B cell (primary cell): ENCODE results near the gene RNASE12. TPM values are rescaled to one million over a fixed set of nuclear protein-coding genes. Genes with fewer than 3 reads are reported as not detected.

Experiments used
- ATAC-seq: fragments of 200-7000 bp; cut with Tn5 transposase; one replicate; pipeline ENCODE4 v1.10.0; 2021; ENCODE audit warnings: low read depth, mild to moderate bottlenecking, moderate number of reproducible peaks, moderate library complexity
- CTCF ChIA-PET: fragments of 350-600 bp; sonication (Branson Sonifier 250); formaldehyde crosslinking; loops from one replicate; lab custom pipeline; 2021; ENCODE audit warnings: antibody characterized with exemption, inconsistent platforms; lab: Charles Lee
- POLR2A ChIA-PET: fragments of 350-600 bp; sonication (Branson Sonifier 250); formaldehyde crosslinking; loops from one replicate; lab custom pipeline; 2021; ENCODE audit warnings: antibody characterized with exemption; lab: Charles Lee
- DNase-seq: peaks from one replicate; pipeline ENCODE4 v3.0.0; 2013
- H2AFZ ChIP-seq: 2 replicates; pipeline ENCODE4 v1.6.1; 2012; ENCODE audit warnings: mild to moderate bottlenecking, low read depth, low read length; ENCODE audit not compliant: insufficient read depth, poor library complexity, severe bottlenecking
- H3K27ac ChIP-seq, 2 donors: 1 replicate in 1 of 2; 2 replicates in 1 of 2; pipeline ENCODE4 v1.5.1; 2012 to 2013; ENCODE audit warnings: low read length in 2 of 2, mild to moderate bottlenecking in 2 of 2, moderate library complexity in 1 of 2
- H3K27me3 ChIP-seq, 4 experiments: fragments of 200-600 bp in 1 of 4; sonication (generic) in 1 of 4; replicated peaks in 1 of 4; 1 replicate in 2 of 4; 2 replicates in 2 of 4; pipeline versions ENCODE4 v1.6.1 to v1.7.0; 2013 to 2016; ENCODE audit warnings: low read length in 3 of 4, mild to moderate bottlenecking in 2 of 4, mixed read lengths in 1 of 4, moderate library complexity in 1 of 4; ENCODE audit not compliant: insufficient read depth in 4 of 4, control insufficient read depth in 3 of 4; ENCODE audit errors: control extremely low read depth in 1 of 4
- H3K36me3 ChIP-seq, 2 experiments: replicated peaks in 1 of 2; 1 replicate in 1 of 2; 2 replicates in 1 of 2; pipeline versions ENCODE4 v1.6.1 to v1.7.1; 2013; ENCODE audit warnings: low read length in 1 of 2; ENCODE audit not compliant: insufficient read depth in 2 of 2, control insufficient read depth in 1 of 2; ENCODE audit errors: control extremely low read depth in 1 of 2, extremely low read depth in 1 of 2
- H3K4me1 ChIP-seq, 2 donors: fragments of 200-600 bp in 1 of 2; sonication (generic) in 1 of 2; 1 replicate in 1 of 2; 2 replicates in 1 of 2; pipeline versions ENCODE4 v1.5.1 to v1.6.1; 2013 to 2017; ENCODE audit warnings: low read length in 2 of 2; ENCODE audit not compliant: control insufficient read depth in 2 of 2, insufficient read depth in 2 of 2
- H3K4me2 ChIP-seq: replicated peaks from 2 replicates; pipeline ENCODE3; 2012; ENCODE audit warnings: mild to moderate bottlenecking, low read depth, low read length; ENCODE audit not compliant: poor library complexity, severe bottlenecking
- H3K4me3 ChIP-seq, 5 experiments: fragments of 200-600 bp in 1 of 5; sonication (generic) in 1 of 5; 1 replicate in 3 of 5; 2 replicates in 2 of 5; pipeline versions ENCODE4 v1.5.1 to v1.7.0; 2011 to 2016; ENCODE audit warnings: low read length in 4 of 5, mild to moderate bottlenecking in 4 of 5, low read depth in 2 of 5, control low read depth in 1 of 5, moderate library complexity in 1 of 5; ENCODE audit not compliant: insufficient read depth in 1 of 5; ENCODE audit errors: control extremely low read depth in 1 of 5, extremely low read depth in 1 of 5
- H3K79me2 ChIP-seq: fragments of 200-600 bp; sonication (generic); one replicate; pipeline ENCODE4 v1.6.0; 2016; ENCODE audit warnings: low read length; ENCODE audit not compliant: control insufficient read depth, insufficient read depth
- H3K9ac ChIP-seq: fragments of 200-600 bp; sonication (generic); 2 replicates; pipeline ENCODE4 v1.6.1; 2017; ENCODE audit warnings: mild to moderate bottlenecking, low read length, moderate library complexity
- H3K9me3 ChIP-seq, 3 donors: one replicate each; pipeline versions ENCODE4 v1.6.1 to v1.7.1; 2013; ENCODE audit warnings: low read length in 2 of 3; ENCODE audit not compliant: control insufficient read depth in 2 of 3, insufficient read depth in 1 of 3; ENCODE audit errors: control extremely low read depth in 1 of 3
- H4K20me1 ChIP-seq: 2 replicates; pipeline ENCODE4 v1.6.0; 2012; ENCODE audit warnings: mild to moderate bottlenecking, low read length; ENCODE audit not compliant: insufficient read depth, control insufficient read depth, poor library complexity, severe bottlenecking
- H3K27ac Mint-ChIP-seq: one replicate; pipeline ENCODE4 v1.8.0; 2021; ENCODE audit warnings: mixed read lengths
- H3K27me3 Mint-ChIP-seq: one replicate; pipeline ENCODE4 v1.8.0; 2021; ENCODE audit warnings: mixed read lengths
- H3K4me1 Mint-ChIP-seq: one replicate; pipeline ENCODE4 v1.8.0; 2021; ENCODE audit warnings: mixed read lengths
- H3K4me3 Mint-ChIP-seq: one replicate; pipeline ENCODE4 v1.8.0; 2021; ENCODE audit warnings: mixed read lengths
- H3K9me3 Mint-ChIP-seq: one replicate; pipeline ENCODE4 v1.8.0; 2022; ENCODE audit warnings: mixed read lengths; ENCODE audit not compliant: insufficient read depth
- EZH2 ChIP-seq: IDR thresholded peaks from 2 replicates; pipeline ENCODE4 v1.6.1; 2012; ENCODE audit warnings: borderline replicate concordance, low read depth, mild to moderate bottlenecking, moderate library complexity, low read length; ENCODE audit not compliant: insufficient read depth, poor library complexity, severe bottlenecking
- WGBS: methylation state at CpG from one replicate; pipeline ENCODE4 v1.1.5; 2013; ENCODE audit warnings: missing lambda C conversion rate; ENCODE audit not compliant: insufficient coverage; 5-methylcytosine and 5-hydroxymethylcytosine counted together
- intact Hi-C: fragments of 100-400 bp; cut with micrococcal nuclease; formaldehyde crosslinking; loops from one replicate; pipeline ENCODE4 v1.10.0; 2022
- polyA plus RNA-seq: library from polyadenylated mRNA; depleted of rRNA; stranded (reverse); fragments of >200 nt; gene quantifications from 2 replicates; pipeline ENCODE4 v1.2.3, GENCODE V29; 2012
- total RNA-seq, 2 donors: library from RNA; stranded (reverse); fragments of 120-200 nt in 1 of 2; gene quantifications; 1 replicate in 1 of 2; 2 replicates in 1 of 2; pipeline versions ENCODE4 v1.2.3 to v1.2.4, GENCODE V29; 2013 to 2022
- TF ChIP-seq, protein P1 (sequence below): fragments of 200-600 bp; IDR thresholded peaks from one replicate; pipeline ENCODE4 v1.8.0; 2022; ENCODE audit warnings: antibody characterized with exemption, mild to moderate bottlenecking

RNASE12 gene
- total and polyA plus RNA-seq, 2 donors (not counting 1 experiment from before 2014, with no cell fraction given): not detected

DNA sequence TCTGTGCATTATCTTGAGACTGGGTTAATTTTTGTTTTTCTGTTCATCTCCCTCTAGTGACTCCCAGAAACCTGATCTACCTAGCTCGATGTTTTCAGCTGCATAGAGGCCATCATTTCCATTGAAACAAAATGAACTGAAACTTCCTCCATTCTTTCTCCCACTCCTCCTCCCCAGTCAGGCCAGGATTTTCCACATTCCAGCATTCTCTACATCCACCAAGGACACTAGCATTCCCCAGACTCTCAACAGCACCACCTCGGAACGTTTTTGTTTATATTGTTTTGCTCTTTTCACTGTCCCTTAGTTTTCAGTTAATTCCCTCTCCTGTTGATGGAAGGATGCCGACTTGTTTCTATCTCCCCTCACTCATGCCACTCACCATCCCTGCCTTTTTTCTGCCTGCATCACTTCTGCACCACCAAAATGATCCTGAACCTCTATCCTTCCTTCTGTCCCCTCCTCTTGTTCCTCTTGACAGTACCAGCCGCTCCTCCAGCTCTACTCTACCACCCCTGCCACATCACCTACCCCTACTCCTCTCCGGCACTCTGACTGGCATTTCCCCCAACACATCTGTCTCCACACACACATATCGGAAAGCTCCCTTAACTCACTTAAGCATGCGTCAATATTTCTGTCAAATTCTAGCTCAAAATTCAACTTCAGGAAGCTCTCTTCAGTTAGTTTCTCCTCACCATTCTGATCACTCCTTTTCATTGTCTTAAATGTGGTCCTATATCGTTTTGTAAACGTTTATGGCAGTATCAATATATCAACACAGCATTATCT lies 37.1 kb upstream of the RNASE12 start:
- no peak for TF ChIP-seq EZH2
- TF ChIP-seq, protein P1, sequence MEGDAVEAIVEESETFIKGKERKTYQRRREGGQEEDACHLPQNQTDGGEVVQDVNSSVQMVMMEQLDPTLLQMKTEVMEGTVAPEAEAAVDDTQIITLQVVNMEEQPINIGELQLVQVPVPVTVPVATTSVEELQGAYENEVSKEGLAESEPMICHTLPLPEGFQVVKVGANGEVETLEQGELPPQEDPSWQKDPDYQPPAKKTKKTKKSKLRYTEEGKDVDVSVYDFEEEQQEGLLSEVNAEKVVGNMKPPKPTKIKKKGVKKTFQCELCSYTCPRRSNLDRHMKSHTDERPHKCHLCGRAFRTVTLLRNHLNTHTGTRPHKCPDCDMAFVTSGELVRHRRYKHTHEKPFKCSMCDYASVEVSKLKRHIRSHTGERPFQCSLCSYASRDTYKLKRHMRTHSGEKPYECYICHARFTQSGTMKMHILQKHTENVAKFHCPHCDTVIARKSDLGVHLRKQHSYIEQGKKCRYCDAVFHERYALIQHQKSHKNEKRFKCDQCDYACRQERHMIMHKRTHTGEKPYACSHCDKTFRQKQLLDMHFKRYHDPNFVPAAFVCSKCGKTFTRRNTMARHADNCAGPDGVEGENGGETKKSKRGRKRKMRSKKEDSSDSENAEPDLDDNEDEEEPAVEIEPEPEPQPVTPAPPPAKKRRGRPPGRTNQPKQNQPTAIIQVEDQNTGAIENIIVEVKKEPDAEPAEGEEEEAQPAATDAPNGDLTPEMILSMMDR: no peak
- POLR2A ChIA-PET: no interaction called here
- Histone ChIP-seq H3K4me3 (no peak overlapping the region), H3K27ac (no peak overlapping the region), H3K4me1 (peaks cover 66 to 69% of the 10 kb centered on the region in 2 donors), H3K9me3 (peaks cover 2 to 31% (median 2%) of the 10 kb centered on the region in 3 donors), H3K4me2 (no peak overlapping the region), H3K9ac (no peak overlapping the region), H4K20me1 (no peaks in the 10 kb centered on the region), H3K79me2 (no peaks in the 10 kb centered on the region), H2AFZ (no peak overlapping the region), H3K27me3 (peaks cover 0 to 25% (median 10%) of the 10 kb centered on the region in 4 experiments), H3K36me3 (no peaks in the 10 kb centered on the region)
- Mint-ChIP-seq H3K27me3 (peaks cover 27% of the 10 kb centered on the region), H3K4me3 (no peak overlapping the region), H3K4me1 (peaks cover 79% of the 10 kb centered on the region), H3K9me3 (no peaks in the 10 kb centered on the region), H3K27ac (peak overlapping the region; percentile 33)
- ATAC-seq (no peak), DNase-seq (no peak)
- intact Hi-C loops: no loop called here
- 53% methylated on average over 8 of the region's 10 CpGs for WGBS
- CTCF ChIA-PET: interaction anchor here (1.4 kb wide), 1 partner anchor 16 kb away, joined by 3 read pairs; no protein-coding TSS in a partner anchor

DNA sequence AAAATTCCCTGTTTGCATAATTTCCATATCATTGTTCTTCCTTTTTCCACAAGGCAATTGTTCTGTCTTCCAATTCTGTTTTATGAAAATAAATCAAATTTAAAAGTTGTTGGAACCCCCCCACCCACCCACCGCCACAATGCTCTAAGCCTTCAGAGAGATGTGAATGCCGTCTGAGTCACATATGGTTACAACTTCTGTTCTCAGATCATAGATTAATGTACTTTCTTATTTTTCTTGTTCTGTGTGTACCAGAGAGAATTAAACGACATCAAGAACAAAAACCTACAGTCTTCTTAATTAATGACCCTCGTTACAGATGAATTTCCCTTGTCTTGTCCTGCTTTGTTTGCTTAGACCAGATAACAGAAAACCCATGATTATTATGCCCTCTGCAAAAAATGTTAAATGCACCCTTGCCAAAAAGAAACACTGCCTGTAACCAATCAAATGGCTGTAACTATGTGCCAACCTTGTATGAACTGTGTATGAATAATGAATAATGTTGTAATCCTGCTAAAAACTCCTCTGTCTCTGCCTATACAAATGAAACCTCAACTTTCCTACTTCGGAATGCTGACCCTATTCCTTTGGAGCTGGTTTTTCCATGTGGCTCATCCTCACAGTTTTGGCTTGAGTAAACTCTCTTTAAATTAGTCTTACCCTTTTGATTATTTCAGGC lies 36.3 kb upstream of the RNASE12 start:
- Histone ChIP-seq H3K27ac (no peak overlapping the region), H3K36me3 (no peaks in the 10 kb centered on the region), H3K27me3 (peaks cover 0 to 25% (median 6%) of the 10 kb centered on the region in 4 experiments), H3K4me2 (no peak overlapping the region), H4K20me1 (no peaks in the 10 kb centered on the region), H3K9ac (no peak overlapping the region), H3K9me3 (peaks cover 0 to 33% (median 0%) of the 10 kb centered on the region in 3 donors), H2AFZ (no peak overlapping the region), H3K4me1 (peaks cover 66 to 70% of the 10 kb centered on the region in 2 donors), H3K79me2 (no peaks in the 10 kb centered on the region), H3K4me3 (no peak overlapping the region)
- DNase-seq: no peak
- peaks cover 24% of the 10 kb centered on the region for H3K27me3 Mint-ChIP-seq
- intact Hi-C loops: no loop called here
- WGBS: 50% methylated on average over 1 of the region's 5 CpGs
- TF ChIP-seq, protein P1: no peak
- no peak for TF ChIP-seq EZH2
- H3K27ac Mint-ChIP-seq: no peak overlapping the region
- CTCF ChIA-PET: no interaction called here
- H3K4me1 Mint-ChIP-seq: peaks cover 79% of the 10 kb centered on the region
- POLR2A ChIA-PET: no interaction called here
- ATAC-seq: no peak
- H3K4me3 Mint-ChIP-seq: no peak overlapping the region
- no peaks in the 10 kb centered on the region for H3K9me3 Mint-ChIP-seq
